H1 (cell line): ENCODE results near the gene LNPEP. TPM values are rescaled to one million over a fixed set of nuclear protein-coding genes. Genes with fewer than 3 reads are reported as not detected.

Experiments
- HDAC6 ChIP-seq: IDR thresholded peaks from one replicate; pipeline ENCODE4 v1.7.1; 2012; ENCODE audit warnings: low read depth, mild to moderate bottlenecking, inconsistent platforms, low read length, moderate library complexity
- SAP30 ChIP-seq: fragments of 300-600 bp; sonication (generic); IDR thresholded peaks from 2 replicates; pipeline ENCODE4 v1.7.1; 2012; ENCODE audit warnings: low read length, moderate library complexity, mild to moderate bottlenecking, inconsistent platforms; ENCODE audit not compliant: insufficient read depth, insufficient replicate concordance
- SIX5 ChIP-seq: IDR thresholded peaks from 2 replicates; pipeline ENCODE4 v1.6.1; 2011; ENCODE audit warnings: mild to moderate bottlenecking, low read depth, low read length
- TCF12 ChIP-seq: IDR thresholded peaks from 2 replicates; pipeline ENCODE4 v1.6.1; 2011; ENCODE audit warnings: low read depth, mild to moderate bottlenecking, low read length
- ZNF274 ChIP-seq: IDR thresholded peaks from 2 replicates; pipeline ENCODE4 v1.7.0; 2012; ENCODE audit warnings: low read length, borderline replicate concordance; ENCODE audit errors: extremely low read depth
- polyA plus RNA-seq, 7 experiments: library from polyadenylated mRNA; depleted of rRNA in 3 of 7; stranded (reverse) in 5 of 7; unstranded in 2 of 7; fragments of >200 nt in 5 of 7; fragments of 200-250 nt in 2 of 7; gene quantifications; 1 replicate in 5 of 7; 2 replicates in 1 of 7; 4 replicates in 1 of 7; pipeline versions ENCODE4 v1.2.1 to v1.2.3, GENCODE V29; 2011 to 2013; ENCODE audit warnings: missing spikeins in 2 of 7, mixed read lengths in 2 of 7
- total RNA-seq: library from RNA; stranded (reverse); fragmentation: NEBNext Ultra II Directional; extraction: Animal tissue kit (Norgen Biotek cat#: 25700); gene quantifications from 2 replicates; pipeline ENCODE4 v1.2.1, GENCODE V29; 2021
- TF ChIP-seq, protein P1 (sequence below): IDR thresholded peaks from 2 replicates; pipeline ENCODE4 v1.6.1; 2012; ENCODE audit warnings: inconsistent platforms

The LNPEP gene
- total and polyA plus RNA-seq, 2 of the 8 experiments (the other 6 are each of a cell fraction or from before 2014, with no cell fraction given) = 1.8 to 4.5 TPM

DNA sequence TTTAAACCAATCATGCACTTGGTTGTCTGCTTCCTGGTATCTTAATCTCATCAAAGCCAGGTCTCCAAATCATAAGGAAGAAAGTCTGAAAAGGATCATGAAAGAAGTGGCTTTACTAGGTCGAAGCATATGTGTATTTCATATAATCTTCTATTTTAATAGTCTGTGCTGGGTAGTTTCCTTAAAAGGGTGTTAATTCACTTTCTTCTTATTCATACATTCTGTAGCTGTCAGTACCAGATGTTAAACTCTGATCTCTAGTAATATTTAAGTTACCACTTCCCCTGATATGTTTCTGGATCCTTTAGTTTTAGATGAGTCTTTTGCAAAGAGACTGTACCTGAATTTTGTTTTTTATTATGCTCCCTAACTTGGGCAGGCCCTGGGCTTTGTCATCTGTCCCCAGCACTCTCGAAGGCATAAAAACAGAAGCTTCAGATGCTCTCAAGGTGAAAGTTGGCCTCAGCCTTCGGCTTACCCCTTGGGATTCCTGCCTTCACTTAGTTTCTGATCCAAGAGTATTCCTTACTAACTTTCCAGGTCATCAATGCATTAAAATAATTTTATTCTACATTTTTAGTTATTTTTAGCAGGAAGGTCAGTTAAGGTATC lies 15.0 kb upstream of the LNPEP start (continued):
- TF ChIP-seq HDAC6 = no peak
- TF ChIP-seq TCF12 = no peak
- TF ChIP-seq SIX5 = no peak
- TF ChIP-seq, protein P1, sequence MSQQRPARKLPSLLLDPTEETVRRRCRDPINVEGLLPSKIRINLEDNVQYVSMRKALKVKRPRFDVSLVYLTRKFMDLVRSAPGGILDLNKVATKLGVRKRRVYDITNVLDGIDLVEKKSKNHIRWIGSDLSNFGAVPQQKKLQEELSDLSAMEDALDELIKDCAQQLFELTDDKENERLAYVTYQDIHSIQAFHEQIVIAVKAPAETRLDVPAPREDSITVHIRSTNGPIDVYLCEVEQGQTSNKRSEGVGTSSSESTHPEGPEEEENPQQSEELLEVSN = no peak
- TF ChIP-seq SAP30 = no peak
- no peak for TF ChIP-seq ZNF274
